HL-60 (cell line): ENCODE results near the gene L3MBTL4.

Source experiments
- CTCF ChIP-seq: IDR thresholded peaks from one replicate; pipeline ENCODE4 v1.5.1; 2011; ENCODE audit warnings: low read length, control low read depth, inconsistent platforms; ENCODE audit not compliant: insufficient read depth
- GABPA ChIP-seq: IDR thresholded peaks from 2 replicates; pipeline ENCODE4 v1.6.1; 2012; ENCODE audit warnings: low read depth
- POLR2AphosphoS5 ChIP-seq: IDR thresholded peaks from 2 replicates; pipeline ENCODE4 v1.6.1; 2012; ENCODE audit warnings: low read depth
- REST ChIP-seq: IDR thresholded peaks from 2 replicates; pipeline ENCODE4 v1.6.1; 2012; ENCODE audit warnings: low read depth; ENCODE audit not compliant: insufficient replicate concordance
- SPI1 ChIP-seq: IDR thresholded peaks from 2 replicates; pipeline ENCODE4 v1.6.1; 2012; ENCODE audit warnings: low read depth, mild to moderate bottlenecking, borderline replicate concordance

- no peak for TF ChIP-seq CTCF
- TF ChIP-seq POLR2AphosphoS5, result no peak
- TF ChIP-seq GABPA, result no peak
- no peak for TF ChIP-seq REST
- no peak for TF ChIP-seq SPI1
Observed at GRCh38 chr18:5998907-5999306, 415.8 kb downstream of the L3MBTL4 start.
